OCI-LY3 (cell line): ENCODE results near the gene VTI1A.

Source experiments
- H2AFZ ChIP-seq: fragments of 200-600, 300-600 bp; shearing (Covaris generic); 2 replicates; pipeline ENCODE4 v1.6.0; 2014; ENCODE audit warnings: antibody characterized with exemption, low read depth, low read length
- H3K27ac ChIP-seq: fragments of 200-600, 300-600 bp; sonication (generic); 2 replicates; pipeline ENCODE4 v1.5.1; 2014; ENCODE audit warnings: mild to moderate bottlenecking, low read length, moderate library complexity, mixed read lengths
- H3K27me3 ChIP-seq: fragments of 200-600, 300-600 bp; sonication (generic); 2 replicates; pipeline ENCODE4 v1.6.1; 2014; ENCODE audit warnings: low read depth, low read length, mixed read lengths
- H3K36me3 ChIP-seq: fragments of 200-600, 300-600 bp; sonication (generic); replicated peaks from 2 replicates; pipeline ENCODE3; 2014; ENCODE audit warnings: low read depth, low read length, mixed read lengths
- H3K4me1 ChIP-seq: fragments of 300-600, 200-600 bp; sonication (generic); 2 replicates; pipeline ENCODE4 v1.6.1; 2014; ENCODE audit warnings: low read length, mixed read lengths
- H3K4me2 ChIP-seq: fragments of 200-600, 300-600 bp; sonication (generic); 2 replicates; pipeline ENCODE4 v1.6.1; 2014; ENCODE audit warnings: low read length, mixed read lengths
- H3K4me3 ChIP-seq: fragments of 300-600, 200-600 bp; sonication (generic); 2 replicates; pipeline ENCODE4 v1.5.1; 2014; ENCODE audit warnings: antibody characterized with exemption, mild to moderate bottlenecking, low read length, moderate library complexity
- H3K79me2 ChIP-seq: fragments of 300-600, 200-600 bp; shearing (Covaris generic); 2 replicates; pipeline ENCODE4 v1.6.1; 2014; ENCODE audit warnings: mild to moderate bottlenecking, low read length, mixed read lengths
- H3K9ac ChIP-seq: fragments of 300-600, 200-600 bp; shearing (Covaris generic); 2 replicates; pipeline ENCODE4 v1.6.0; 2014; ENCODE audit warnings: mild to moderate bottlenecking, low read length, moderate library complexity
- H3K9me3 ChIP-seq: fragments of 200-600, 300-600 bp; shearing (Covaris generic); 2 replicates; pipeline ENCODE4 v1.6.1; 2014; ENCODE audit warnings: low read length, mixed read lengths; ENCODE audit not compliant: insufficient read depth
- H4K20me1 ChIP-seq: fragments of 200-600, 300-600 bp; sonication (generic); 2 replicates; pipeline ENCODE4 v1.6.1; 2016; ENCODE audit warnings: low read length, mixed read lengths; ENCODE audit not compliant: insufficient read depth
- EZH2phosphoT487 ChIP-seq: fragments of 200-600 bp; shearing (Covaris generic); IDR thresholded peaks from 2 replicates; pipeline ENCODE4 v1.6.1; 2018; ENCODE audit warnings: antibody characterized with exemption, mixed run types, low read depth
- TF ChIP-seq, protein P1 (sequence below): fragments of 200-600, 300-600 bp; sonication (generic); IDR thresholded peaks from 2 replicates; pipeline ENCODE4 v1.5.1; 2014; ENCODE audit warnings: antibody characterized with exemption, low read length, low read depth

The VTI1A gene

DNA sequence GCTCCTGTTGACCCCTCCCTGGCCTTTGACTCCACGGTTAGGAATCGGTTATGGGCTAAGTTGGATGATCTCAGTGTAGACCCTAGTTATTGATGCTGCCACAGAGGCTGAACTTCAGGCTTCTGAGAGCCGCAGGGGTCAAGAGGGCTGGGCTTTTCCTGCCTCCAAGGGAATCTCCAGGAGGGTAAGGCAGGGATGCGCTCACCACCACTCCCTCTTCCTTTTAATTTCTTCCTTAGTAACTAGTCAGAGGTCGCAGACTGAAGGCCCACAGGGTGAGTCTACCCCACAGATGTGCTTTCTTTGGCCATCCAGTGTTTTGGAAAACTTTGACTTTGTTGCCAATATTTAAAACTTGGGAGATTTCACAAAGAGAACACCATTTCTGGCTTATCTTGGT lies 352.0 kb downstream of the VTI1A start:
- no peak overlapping the region for H3K4me2 ChIP-seq
- H3K36me3 ChIP-seq = no peaks in the 10 kb centered on the region
- no peak overlapping the region for H2AFZ ChIP-seq
- no peak overlapping the region for H3K9ac ChIP-seq
- no peaks in the 10 kb centered on the region for H3K4me1 ChIP-seq
- H4K20me1 ChIP-seq = no peaks in the 10 kb centered on the region
- no peak overlapping the region for H3K27ac ChIP-seq
- TF ChIP-seq, protein P1, sequence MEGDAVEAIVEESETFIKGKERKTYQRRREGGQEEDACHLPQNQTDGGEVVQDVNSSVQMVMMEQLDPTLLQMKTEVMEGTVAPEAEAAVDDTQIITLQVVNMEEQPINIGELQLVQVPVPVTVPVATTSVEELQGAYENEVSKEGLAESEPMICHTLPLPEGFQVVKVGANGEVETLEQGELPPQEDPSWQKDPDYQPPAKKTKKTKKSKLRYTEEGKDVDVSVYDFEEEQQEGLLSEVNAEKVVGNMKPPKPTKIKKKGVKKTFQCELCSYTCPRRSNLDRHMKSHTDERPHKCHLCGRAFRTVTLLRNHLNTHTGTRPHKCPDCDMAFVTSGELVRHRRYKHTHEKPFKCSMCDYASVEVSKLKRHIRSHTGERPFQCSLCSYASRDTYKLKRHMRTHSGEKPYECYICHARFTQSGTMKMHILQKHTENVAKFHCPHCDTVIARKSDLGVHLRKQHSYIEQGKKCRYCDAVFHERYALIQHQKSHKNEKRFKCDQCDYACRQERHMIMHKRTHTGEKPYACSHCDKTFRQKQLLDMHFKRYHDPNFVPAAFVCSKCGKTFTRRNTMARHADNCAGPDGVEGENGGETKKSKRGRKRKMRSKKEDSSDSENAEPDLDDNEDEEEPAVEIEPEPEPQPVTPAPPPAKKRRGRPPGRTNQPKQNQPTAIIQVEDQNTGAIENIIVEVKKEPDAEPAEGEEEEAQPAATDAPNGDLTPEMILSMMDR = no peak
- no peak for TF ChIP-seq EZH2phosphoT487
- H3K79me2 ChIP-seq = no peaks in the 10 kb centered on the region
- no peak overlapping the region for H3K4me3 ChIP-seq
- no peaks in the 10 kb centered on the region for H3K27me3 ChIP-seq
- H3K9me3 ChIP-seq = no peaks in the 10 kb centered on the region

DNA sequence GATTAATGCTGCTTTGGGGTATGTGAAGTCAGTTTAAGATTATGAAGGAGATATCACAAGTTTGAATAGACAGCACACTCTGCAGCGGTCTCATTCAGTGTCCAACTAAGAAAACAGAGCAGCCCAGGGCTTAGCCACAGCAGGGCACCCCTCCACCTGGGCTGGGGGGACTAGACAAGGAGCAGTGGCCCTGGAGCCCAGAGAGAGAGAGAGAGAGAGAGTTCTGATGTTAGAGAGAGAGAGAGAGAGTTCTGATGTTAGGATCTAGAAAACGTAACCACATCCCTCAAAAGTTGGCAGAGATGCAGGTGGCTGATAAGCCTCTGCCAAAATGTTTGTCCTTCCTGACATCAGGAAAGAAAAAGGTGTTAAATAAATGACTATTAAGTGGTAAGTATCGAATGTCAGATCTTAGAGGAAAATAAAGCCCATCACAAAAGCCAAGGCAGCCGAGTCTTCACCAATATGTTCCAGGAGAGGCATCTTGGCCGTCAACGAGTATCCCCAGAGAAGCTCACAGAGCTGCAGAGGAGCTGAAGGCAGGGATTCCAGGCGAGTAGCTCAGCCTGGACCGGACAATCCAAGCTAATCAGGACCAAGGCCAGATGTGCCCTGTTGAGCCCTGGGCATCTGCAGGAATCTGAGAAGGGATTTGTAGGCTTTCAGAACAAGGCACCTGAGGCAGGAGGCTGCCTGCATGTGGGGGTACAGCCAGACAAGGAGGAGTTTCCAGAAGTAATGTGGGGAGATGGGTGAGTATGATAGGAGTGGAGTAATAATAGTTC lies 352.9 kb downstream of the VTI1A start:
- Histone ChIP-seq H3K9ac (no peak overlapping the region), H3K4me2 (no peak overlapping the region), H3K79me2 (no peaks in the 10 kb centered on the region), H3K9me3 (no peaks in the 10 kb centered on the region), H3K4me3 (no peak overlapping the region), H3K27ac (no peak overlapping the region), H3K36me3 (no peaks in the 10 kb centered on the region), H4K20me1 (no peaks in the 10 kb centered on the region), H2AFZ (no peak overlapping the region), H3K4me1 (no peaks in the 10 kb centered on the region), H3K27me3 (no peaks in the 10 kb centered on the region)
- TF ChIP-seq EZH2phosphoT487 = no peak
- TF ChIP-seq, protein P1 = no peak

DNA sequence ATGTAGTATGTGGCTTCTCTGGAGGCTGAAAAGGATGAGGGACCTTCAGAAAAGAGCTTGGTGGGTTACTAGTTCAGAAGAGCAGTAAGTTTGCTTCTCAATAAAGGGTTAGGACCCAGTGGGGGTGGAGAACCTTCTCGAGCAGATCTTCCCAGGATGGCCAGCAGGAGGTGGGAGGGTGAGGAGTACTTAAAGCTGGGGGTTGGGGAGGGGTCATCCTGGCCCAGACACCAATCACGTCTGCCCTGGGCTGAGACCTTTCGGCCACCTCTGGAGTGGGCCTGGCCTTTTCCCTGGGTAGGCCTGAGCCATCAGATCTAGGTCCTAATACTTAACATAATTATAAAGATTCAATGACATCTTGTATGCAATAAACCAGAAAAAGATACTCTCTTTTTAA lies 354.0 kb downstream of the VTI1A start:
- no peak overlapping the region for H3K4me3 ChIP-seq
- no peaks in the 10 kb centered on the region for H3K4me1 ChIP-seq
- H3K9me3 ChIP-seq = no peaks in the 10 kb centered on the region
- H3K9ac ChIP-seq = no peak overlapping the region
- H3K27ac ChIP-seq = no peak overlapping the region
- no peak overlapping the region for H3K4me2 ChIP-seq
- no peak overlapping the region for H2AFZ ChIP-seq
- no peaks in the 10 kb centered on the region for H3K27me3 ChIP-seq
- H3K36me3 ChIP-seq = no peaks in the 10 kb centered on the region
- H3K79me2 ChIP-seq = no peaks in the 10 kb centered on the region
- TF ChIP-seq, protein P1 = no peak
- no peaks in the 10 kb centered on the region for H4K20me1 ChIP-seq

DNA sequence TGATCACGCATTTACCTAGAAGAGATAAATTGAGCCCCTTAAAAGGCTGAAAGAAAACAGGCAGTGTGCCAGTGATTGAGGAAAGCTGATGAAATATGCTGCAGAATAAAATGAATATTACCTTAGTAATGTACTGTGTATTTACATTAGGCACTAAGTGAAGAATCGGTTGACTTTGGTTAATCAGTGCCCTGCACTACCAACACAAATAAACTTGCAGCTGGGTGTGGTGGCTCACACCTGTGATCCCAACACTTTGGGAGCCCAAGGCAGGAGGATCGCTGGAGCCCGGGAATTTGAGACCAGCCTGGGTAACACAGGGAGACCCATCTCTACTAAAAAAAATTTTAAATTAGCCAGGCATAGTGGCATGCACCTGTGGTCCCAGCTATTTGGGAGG lies 354.7 kb downstream of the VTI1A start:
- Histone ChIP-seq H3K9me3 (no peaks in the 10 kb centered on the region), H3K4me3 (no peak overlapping the region), H3K4me2 (no peak overlapping the region), H3K36me3 (no peaks in the 10 kb centered on the region), H4K20me1 (no peaks in the 10 kb centered on the region), H2AFZ (no peak overlapping the region), H3K79me2 (no peaks in the 10 kb centered on the region), H3K27me3 (no peaks in the 10 kb centered on the region), H3K4me1 (no peaks in the 10 kb centered on the region), H3K9ac (no peak overlapping the region), H3K27ac (no peak overlapping the region)
- TF ChIP-seq EZH2phosphoT487 = no peak
- TF ChIP-seq, protein P1 = no peak
